Measurements from ENCODE around the gene FLT4. TPM values are rescaled to one million over a fixed set of nuclear protein-coding genes. Genes with fewer than 3 reads are reported as not detected.

FLT4 gene
- polyA plus RNA-seq, 3 donors, result not detected

- no peaks in the 10 kb centered on the region for H3K79me2 ChIP-seq (ENCODE audit: insufficient read depth, low read length)
- TF ChIP-seq CTCF (IDR thresholded peaks at IDR 0.05), result no peak
- no peak overlapping the region for H3K27ac Mint-ChIP-seq
- H3K4me1 ChIP-seq (ENCODE audit: control insufficient read depth in 1 of 2, insufficient read depth in 2 of 2, low read length in 2 of 2), result no peaks in the 10 kb centered on the region
- 93% methylated on average over 15 of the region's 15 CpGs for WGBS (ENCODE audit: insufficient coverage)
- no peaks in the 10 kb centered on the region for H3K36me3 Mint-ChIP-seq
- no peaks in the 10 kb centered on the region for H3K36me3 ChIP-seq (replicated peaks in 1 of 2; ENCODE audit: control insufficient read depth in 1 of 2, insufficient read depth in 2 of 2, low read length in 2 of 2)
- no peak overlapping the region for H3K27ac ChIP-seq (ENCODE audit: low read depth in 1 of 2, low read length in 2 of 2)
- no peak overlapping the region for H3K4me3 ChIP-seq (replicated peaks in 1 of 3; ENCODE audit: low read depth in 2 of 3, low read length in 3 of 3)
- no peak overlapping the region for H3K4me3 Mint-ChIP-seq
- no peak overlapping the region for H2AFZ ChIP-seq (ENCODE audit: insufficient read depth, low read depth, low read length, poor library complexity, severe bottlenecking)
- H3K27me3 ChIP-seq (ENCODE audit: control insufficient read depth in 2 of 2, insufficient read depth in 2 of 2, low read length in 2 of 2), result no peaks in the 10 kb centered on the region
- H3K4me2 ChIP-seq (replicated peaks; ENCODE audit: extremely low read depth, low read length, poor library complexity, severe bottlenecking), result no peak overlapping the region
- H3K4me1 Mint-ChIP-seq, result no peaks in the 10 kb centered on the region
- H4K20me1 ChIP-seq (ENCODE audit: insufficient read depth, low read length), result no peaks in the 10 kb centered on the region
- H3K27me3 Mint-ChIP-seq (ENCODE audit: low read depth in 3 of 3), result peaks cover 1 to 7% (median 2%) of the 10 kb centered on the region in 3 donors
- peaks cover 0 to 3% (median 0%) of the 10 kb centered on the region in 7 donors for H3K9me3 Mint-ChIP-seq
- intact Hi-C loops (cut with micrococcal nuclease), result no loop called here
- no peak overlapping the region for H3K9ac ChIP-seq (ENCODE audit: insufficient read depth, low read length, poor library complexity, severe bottlenecking)
- no peaks in the 10 kb centered on the region for H3K9me3 ChIP-seq (replicated peaks in 1 of 2; ENCODE audit: control insufficient read depth in 1 of 2, insufficient read depth in 1 of 2, low read length in 2 of 2)
- DNase-seq, result no peak
Measured at GRCh38 chr5:180626661-180627385, 22.6 kb downstream of the FLT4 start.

GRCh38 chr5:180625791-180626660 is 23.4 kb downstream of the FLT4 start:
- no peaks in the 10 kb centered on the region for H4K20me1 ChIP-seq (ENCODE audit: insufficient read depth, low read length)
- H3K27ac Mint-ChIP-seq, result no peak overlapping the region
- H3K9ac ChIP-seq (ENCODE audit: insufficient read depth, low read length, poor library complexity, severe bottlenecking), result no peak overlapping the region
- no peak for DNase-seq
- no peaks in the 10 kb centered on the region for H3K79me2 ChIP-seq (ENCODE audit: insufficient read depth, low read length)
- no peaks in the 10 kb centered on the region for H3K27me3 ChIP-seq (ENCODE audit: control insufficient read depth in 2 of 2, insufficient read depth in 2 of 2, low read length in 2 of 2)
- no peak overlapping the region for H2AFZ ChIP-seq (ENCODE audit: insufficient read depth, low read depth, low read length, poor library complexity, severe bottlenecking)
- H3K27ac ChIP-seq (ENCODE audit: low read depth in 1 of 2, low read length in 2 of 2), result no peak overlapping the region
- H3K4me3 Mint-ChIP-seq, result no peak overlapping the region
- H3K36me3 ChIP-seq (replicated peaks in 1 of 2; ENCODE audit: control insufficient read depth in 1 of 2, insufficient read depth in 2 of 2, low read length in 2 of 2), result no peaks in the 10 kb centered on the region
- no peak overlapping the region for H3K4me3 ChIP-seq (replicated peaks in 1 of 3; ENCODE audit: low read depth in 2 of 3, low read length in 3 of 3)
- H3K27me3 Mint-ChIP-seq (ENCODE audit: low read depth in 3 of 3), result peaks cover 1 to 6% (median 2%) of the 10 kb centered on the region in 3 donors
- H3K36me3 Mint-ChIP-seq, result no peaks in the 10 kb centered on the region
- no peaks in the 10 kb centered on the region for H3K4me1 ChIP-seq (ENCODE audit: control insufficient read depth in 1 of 2, insufficient read depth in 2 of 2, low read length in 2 of 2)
- H3K9me3 ChIP-seq (replicated peaks in 1 of 2; ENCODE audit: control insufficient read depth in 1 of 2, insufficient read depth in 1 of 2, low read length in 2 of 2), result no peaks in the 10 kb centered on the region
- intact Hi-C loops (cut with micrococcal nuclease), result no loop called here
- H3K4me1 Mint-ChIP-seq, result no peaks in the 10 kb centered on the region
- WGBS (ENCODE audit: insufficient coverage), result 94% methylated on average over 15 of the region's 25 CpGs
- H3K4me2 ChIP-seq (replicated peaks; ENCODE audit: extremely low read depth, low read length, poor library complexity, severe bottlenecking), result no peak overlapping the region
- no peak for TF ChIP-seq CTCF (IDR thresholded peaks at IDR 0.05)
- H3K9me3 Mint-ChIP-seq, result peaks cover 0 to 3% (median 0%) of the 10 kb centered on the region in 7 donors

Data from CD14-positive monocyte (primary cell).